ENCODE data around the gene ZNF536. TPM values are rescaled to one million over a fixed set of nuclear protein-coding genes. Genes with fewer than 3 reads are reported as not detected.

ZNF536 gene
- total and polyA plus RNA-seq, 7 donors, result 0.01 to 0.94 (median 0.20) TPM; not detected in 1

- 56 to 67% (median 58%) methylated on average over 17 of the region's 17 CpGs for WGBS, 3 donors
- Histone ChIP-seq H3K4me3 (no peak overlapping the region), H3K9me3 (no peaks in the 10 kb centered on the region), H3K4me1 (no peaks in the 10 kb centered on the region), H3K27ac (no peak overlapping the region), H3K27me3 (ENCODE audit: insufficient read depth in 3 of 3, low read length in 2 of 3) (peaks cover 0 to 45% (median 12%) of the 10 kb centered on the region in 3 donors), H3K36me3 (ENCODE audit: insufficient read depth in 1 of 2, low read depth in 1 of 2) (no peaks in the 10 kb centered on the region)
- intact Hi-C loops (cut with DNase I), result no loop called here
- DNase-seq (no peak), ATAC-seq (no peak)
- TF ChIP-seq, protein P1, sequence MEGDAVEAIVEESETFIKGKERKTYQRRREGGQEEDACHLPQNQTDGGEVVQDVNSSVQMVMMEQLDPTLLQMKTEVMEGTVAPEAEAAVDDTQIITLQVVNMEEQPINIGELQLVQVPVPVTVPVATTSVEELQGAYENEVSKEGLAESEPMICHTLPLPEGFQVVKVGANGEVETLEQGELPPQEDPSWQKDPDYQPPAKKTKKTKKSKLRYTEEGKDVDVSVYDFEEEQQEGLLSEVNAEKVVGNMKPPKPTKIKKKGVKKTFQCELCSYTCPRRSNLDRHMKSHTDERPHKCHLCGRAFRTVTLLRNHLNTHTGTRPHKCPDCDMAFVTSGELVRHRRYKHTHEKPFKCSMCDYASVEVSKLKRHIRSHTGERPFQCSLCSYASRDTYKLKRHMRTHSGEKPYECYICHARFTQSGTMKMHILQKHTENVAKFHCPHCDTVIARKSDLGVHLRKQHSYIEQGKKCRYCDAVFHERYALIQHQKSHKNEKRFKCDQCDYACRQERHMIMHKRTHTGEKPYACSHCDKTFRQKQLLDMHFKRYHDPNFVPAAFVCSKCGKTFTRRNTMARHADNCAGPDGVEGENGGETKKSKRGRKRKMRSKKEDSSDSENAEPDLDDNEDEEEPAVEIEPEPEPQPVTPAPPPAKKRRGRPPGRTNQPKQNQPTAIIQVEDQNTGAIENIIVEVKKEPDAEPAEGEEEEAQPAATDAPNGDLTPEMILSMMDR (IDR thresholded peaks at IDR 0.05), result no peak
These were observed 1.4 kb downstream of the ZNF536 start for GRCh38 chr19:30373593-30373992.

- no peaks in the 10 kb centered on the region for H3K36me3 ChIP-seq (ENCODE audit: insufficient read depth in 1 of 2, low read depth in 1 of 2)
- no peaks in the 10 kb centered on the region for H3K4me1 ChIP-seq
- peak overlapping the region; percentile 15 for H3K4me3 ChIP-seq
- intact Hi-C loops (cut with DNase I), result no loop called here
- no peak overlapping the region for H3K27ac ChIP-seq
- no peaks in the 10 kb centered on the region for H3K9me3 ChIP-seq
- no peak for DNase-seq
- WGBS, 3 donors, result 19 to 23% (median 21%) methylated on average over 19 to 21 of the region's 21 CpGs
- peaks cover 0 to 45% (median 14%) of the 10 kb centered on the region in 3 donors for H3K27me3 ChIP-seq (ENCODE audit: insufficient read depth in 3 of 3, low read length in 2 of 3)
- TF ChIP-seq, protein P1 (IDR thresholded peaks at IDR 0.05), result no peak
- ATAC-seq, result no peak
These were observed 2.3 kb downstream of the ZNF536 start for GRCh38 chr19:30374539-30374864.

- TF ChIP-seq, protein P1 (IDR thresholded peaks at IDR 0.05), result no peak
- peak overlapping the region; percentile 30 for H3K4me3 ChIP-seq
- 2 to 5% (median 2%) methylated on average over 58 to 85 of the region's 85 CpGs for WGBS, 3 donors
- intact Hi-C loops (cut with DNase I), result no loop called here
- no peaks in the 10 kb centered on the region for H3K36me3 ChIP-seq (ENCODE audit: insufficient read depth in 1 of 2, low read depth in 1 of 2)
- H3K27me3 ChIP-seq (ENCODE audit: insufficient read depth in 3 of 3, low read length in 2 of 3), result peaks cover 0 to 45% (median 14%) of the 10 kb centered on the region in 3 donors
- H3K4me1 ChIP-seq, result no peaks in the 10 kb centered on the region
- H3K27ac ChIP-seq, result no peak overlapping the region
- H3K9me3 ChIP-seq, result no peaks in the 10 kb centered on the region
- no peak for DNase-seq
- ATAC-seq, result no peak
These were observed 2.8 kb downstream of the ZNF536 start for GRCh38 chr19:30374865-30375552.

DNA sequence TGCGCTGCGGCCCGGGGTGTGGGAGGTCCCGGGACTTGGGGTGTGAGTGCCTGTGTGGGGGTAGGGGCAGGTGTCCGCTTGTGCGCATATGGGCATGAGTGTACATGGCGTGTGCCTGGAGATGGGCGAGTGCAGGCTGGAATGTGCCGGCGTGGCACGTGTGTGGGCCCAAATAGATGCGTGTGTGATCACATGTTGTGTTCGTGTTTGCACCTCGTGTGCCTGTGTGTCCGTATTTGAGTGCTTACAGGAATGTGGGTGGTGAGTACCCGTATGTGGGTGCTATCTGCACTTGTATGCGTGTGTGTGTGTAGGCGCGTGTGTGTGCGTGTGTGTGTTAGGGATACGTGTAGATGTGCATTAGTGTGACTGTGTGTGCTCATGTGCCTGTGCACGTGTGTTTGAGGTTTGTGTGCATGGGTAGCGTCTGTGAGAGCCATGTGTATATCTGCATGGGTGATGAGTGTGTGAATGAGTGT, 3.4 kb downstream of the ZNF536 start:
- no peak overlapping the region for H3K27ac ChIP-seq
- peaks cover 0 to 45% (median 15%) of the 10 kb centered on the region in 3 donors for H3K27me3 ChIP-seq (ENCODE audit: insufficient read depth in 3 of 3, low read length in 2 of 3)
- TF ChIP-seq, protein P1 (IDR thresholded peaks at IDR 0.05), result no peak
- DNase-seq, result no peak
- H3K9me3 ChIP-seq, result no peaks in the 10 kb centered on the region
- no peak overlapping the region for H3K4me3 ChIP-seq
- H3K4me1 ChIP-seq, result no peaks in the 10 kb centered on the region
- no peaks in the 10 kb centered on the region for H3K36me3 ChIP-seq (ENCODE audit: insufficient read depth in 1 of 2, low read depth in 1 of 2)
- ATAC-seq, result no peak
- 67 to 76% (median 70%) methylated on average over 23 of the region's 23 CpGs for WGBS, 3 donors
- intact Hi-C loops (cut with DNase I), result no loop called here

GRCh38 chr19:30376272-30376671, 4.1 kb downstream of the ZNF536 start:
- 70 to 89% (median 80%) methylated on average over 4 of the region's 4 CpGs for whole genome bisulfite sequencing, 3 donors
- Histone ChIP-seq H3K27ac (no peak overlapping the region), H3K4me3 (no peak overlapping the region), H3K36me3 (ENCODE audit: insufficient read depth in 1 of 2, low read depth in 1 of 2) (no peaks in the 10 kb centered on the region), H3K4me1 (no peaks in the 10 kb centered on the region), H3K9me3 (no peaks in the 10 kb centered on the region), H3K27me3 (ENCODE audit: insufficient read depth in 3 of 3, low read length in 2 of 3) (peaks cover 0 to 45% (median 15%) of the 10 kb centered on the region in 3 donors)
- ATAC-seq (no peak), DNase-seq (no peak)
- intact Hi-C loops (cut with DNase I), result no loop called here
- TF ChIP-seq, protein P1 (IDR thresholded peaks at IDR 0.05), result no peak
